Body of pancreas (tissue), 4 donors: ENCODE results near the gene TMEM170A.

Source experiments
- CTCF ChIP-seq, 7 experiments: fragments of 450-650 bp in 4 of 7; fragments of 200-600 bp in 3 of 7; sonication (generic) in 3 of 7; IDR thresholded peaks; one replicate each; pipeline ENCODE4 v1.5.1; 2016 to 2019; ENCODE audit warnings: antibody characterized with exemption in 7 of 7
- POLR2A ChIP-seq, 3 donors: fragments of 450-650 bp; IDR thresholded peaks; one replicate each; pipeline ENCODE4 v1.6.1; 2016; ENCODE audit warnings: antibody characterized with exemption in 3 of 3, mild to moderate bottlenecking in 2 of 3

- TF ChIP-seq POLR2A (IDR thresholded peaks at IDR 0.05) (no peak), CTCF (IDR thresholded peaks at IDR 0.05) (no peak)
Measured at GRCh38 chr16:75413951-75414350, 50.5 kb downstream of the TMEM170A start.
